NCI-H69 (cell line): ENCODE data around the gene COLEC12.

ENCODE experiments used
- DNase-seq: peaks from one replicate; lab custom pipeline; 2025; lab: John Stamatoyannopoulos, UW

COLEC12 gene

DNA sequence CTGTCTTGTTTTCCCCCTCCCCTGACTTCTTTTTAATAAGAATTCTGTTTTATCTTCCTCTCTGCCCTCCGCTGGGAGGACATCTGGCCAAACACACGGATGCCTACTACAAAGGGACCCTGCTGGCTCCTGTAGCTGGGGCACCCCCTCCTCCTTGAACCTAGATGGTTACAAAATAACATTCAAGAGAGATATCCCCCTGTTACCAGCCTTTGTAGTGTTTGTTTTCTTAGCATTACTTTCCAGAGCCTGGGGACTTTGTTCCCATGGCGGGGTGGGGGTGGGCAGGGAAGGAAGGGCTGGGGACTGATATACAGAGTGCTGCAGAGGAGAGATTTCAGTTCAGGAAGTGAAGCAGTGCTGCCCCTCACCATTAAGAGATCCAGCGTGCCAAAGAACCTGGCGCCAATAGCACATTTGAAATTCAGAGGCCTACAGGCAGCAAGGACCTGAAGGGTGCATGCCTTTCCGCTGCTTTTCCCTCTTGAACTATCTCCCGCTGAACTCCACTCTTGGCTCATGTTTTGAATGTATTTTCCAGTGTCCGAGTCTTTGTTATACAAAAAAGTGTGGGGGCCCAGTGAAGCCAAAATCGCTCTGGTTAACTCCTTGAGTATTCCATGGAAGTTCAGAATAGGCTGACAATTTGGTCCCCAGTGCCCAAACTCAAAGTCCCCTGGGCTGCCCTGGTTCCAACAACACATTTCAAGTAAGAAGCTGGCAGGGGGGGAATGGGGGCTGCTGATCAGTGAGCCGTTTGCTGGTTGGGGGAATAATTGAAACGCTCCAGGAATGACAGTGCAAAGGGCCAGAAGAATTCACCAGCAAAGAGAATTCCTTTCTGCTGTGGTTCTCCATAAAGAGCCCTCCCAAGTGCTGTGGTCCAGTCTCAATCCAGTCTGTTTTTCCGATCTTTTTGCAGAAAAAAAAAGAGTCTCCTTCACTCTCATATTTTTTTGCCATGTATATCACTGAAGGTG lies 137.9 kb downstream of the COLEC12 start:
- DNase-seq, result peak; percentile 79

- no peak for DNase-seq
These were observed 138.6 kb downstream of the COLEC12 start for GRCh38 chr18:361941-362310.

- no peak for DNase-seq
These were observed 139.3 kb downstream of the COLEC12 start for GRCh38 chr18:361100-361732.

DNA sequence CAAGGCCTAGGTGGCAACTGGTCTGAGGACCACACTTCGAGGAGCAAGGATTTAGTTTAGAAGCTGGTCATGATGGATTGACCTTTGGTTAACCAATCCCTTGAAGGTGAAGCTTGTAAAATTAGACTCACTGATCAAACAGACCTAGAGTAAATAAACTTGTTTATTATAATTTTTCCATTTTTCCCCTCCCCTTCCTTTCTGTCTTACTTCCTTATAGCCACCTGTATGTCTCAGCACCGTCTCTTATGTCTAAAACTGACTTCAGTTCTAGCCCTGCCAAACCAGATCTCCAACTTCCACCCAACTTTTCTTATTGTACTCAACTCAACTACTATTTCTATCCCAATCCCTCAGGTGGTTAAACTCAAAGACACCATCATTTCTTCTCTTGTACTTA lies 139.8 kb downstream of the COLEC12 start:
- DNase-seq, result no peak

DNA sequence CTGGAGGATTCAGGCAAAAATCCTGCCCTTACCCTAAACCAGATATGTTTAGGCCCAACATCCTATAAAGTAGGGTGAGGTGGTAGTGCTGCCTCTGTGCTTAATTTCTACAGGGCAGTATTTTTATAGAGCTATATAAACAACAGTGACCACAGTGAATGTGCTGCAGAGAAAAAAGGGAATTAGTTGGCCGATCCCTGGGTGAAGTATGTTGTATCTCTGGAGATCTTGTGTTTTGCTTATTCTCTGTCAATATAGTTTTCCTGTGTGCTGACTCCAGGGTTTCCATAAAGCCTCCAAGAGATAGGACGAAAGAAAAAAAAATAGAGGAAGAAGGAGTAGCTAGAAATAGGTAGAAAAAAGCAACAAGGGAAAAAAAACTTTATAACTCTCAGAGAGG lies 143.7 kb downstream of the COLEC12 start:
- no peak for DNase-seq

DNA sequence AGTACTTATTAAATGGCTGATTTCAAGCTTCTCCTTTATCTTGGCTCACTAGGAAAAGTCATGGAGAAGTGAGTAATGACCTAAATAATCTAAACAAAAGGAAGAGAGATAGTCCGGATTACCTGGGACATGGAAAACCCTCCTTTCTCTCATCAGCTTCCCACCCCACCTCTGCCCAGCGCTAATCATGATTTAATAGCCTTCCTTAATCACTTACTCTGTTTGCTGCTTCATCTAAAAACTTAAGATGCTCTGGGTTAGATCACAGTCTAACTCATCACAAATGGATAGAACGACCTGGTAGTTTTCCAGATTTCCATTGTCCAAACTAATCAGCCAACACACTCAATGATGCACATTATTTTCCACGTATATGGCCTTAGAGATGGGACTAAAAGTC lies 144.8 kb downstream of the COLEC12 start:
- no peak for DNase-seq

- DNase-seq, result no peak
These were observed 146.0 kb downstream of the COLEC12 start for GRCh38 chr18:354471-354870.

GRCh38 chr18:354003-354402 lies 146.5 kb downstream of the COLEC12 start:
- DNase-seq, result no peak

- DNase-seq, result no peak
These were observed 148.1 kb downstream of the COLEC12 start for GRCh38 chr18:352438-352837.

DNA sequence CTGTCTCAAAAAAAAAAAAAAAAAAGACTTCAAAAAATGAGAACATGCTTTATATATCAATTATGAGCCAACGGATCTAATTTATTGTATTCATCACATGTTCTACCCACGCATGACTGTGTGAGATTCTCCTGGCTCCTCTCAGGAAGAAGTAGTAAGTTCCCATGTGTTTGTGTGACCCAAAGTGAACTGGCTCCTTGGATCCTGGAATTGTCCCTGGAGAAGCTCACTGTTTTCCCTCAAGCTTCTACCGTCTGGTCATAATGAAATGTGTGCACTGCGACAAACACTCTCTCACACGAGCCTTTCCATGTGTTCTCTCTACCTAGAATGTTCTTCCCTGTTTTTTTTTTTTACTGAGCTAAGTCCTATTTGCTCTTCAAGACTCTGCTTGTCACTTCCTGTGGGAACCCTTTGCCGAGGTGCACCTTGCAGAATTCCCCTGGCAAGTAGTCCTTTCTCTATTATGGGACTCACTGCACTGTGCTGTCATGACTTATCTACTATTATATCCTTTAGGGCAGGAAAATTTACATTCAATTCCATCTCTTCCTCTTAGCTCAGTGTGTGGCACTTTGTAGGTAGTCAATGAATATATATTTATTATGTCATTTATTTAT lies 149.4 kb downstream of the COLEC12 start:
- DNase-seq, result no peak

- no peak for DNase-seq
These were observed 153.9 kb downstream of the COLEC12 start for GRCh38 chr18:346600-346999.

- no peak for DNase-seq
These were observed 159.4 kb downstream of the COLEC12 start for GRCh38 chr18:341102-341501.

DNA sequence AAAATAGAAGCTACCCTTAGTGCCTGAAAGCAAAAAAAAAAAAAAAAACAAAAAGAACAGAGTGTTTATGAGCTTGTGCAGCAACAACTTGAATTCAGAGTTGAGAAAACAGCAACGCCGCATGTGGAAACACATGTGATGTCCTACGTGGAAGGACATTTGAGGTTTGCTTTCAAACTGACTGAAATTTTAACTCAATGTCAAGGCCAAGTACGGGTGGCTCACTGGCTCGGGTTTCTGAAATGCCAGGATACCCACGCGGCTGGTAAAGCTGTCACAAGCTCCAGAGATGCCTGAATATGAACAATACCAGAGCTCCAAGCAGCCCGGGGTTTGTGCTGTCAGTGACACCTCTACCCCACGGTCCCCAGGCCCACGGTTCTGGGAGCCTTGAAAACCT lies 160.5 kb downstream of the COLEC12 start:
- DNase-seq, result no peak

- DNase-seq, result no peak
These were observed 161.3 kb downstream of the COLEC12 start for GRCh38 chr18:339200-339599.

- DNase-seq, result no peak
These were observed 163.8 kb downstream of the COLEC12 start for GRCh38 chr18:336713-337112.

DNA sequence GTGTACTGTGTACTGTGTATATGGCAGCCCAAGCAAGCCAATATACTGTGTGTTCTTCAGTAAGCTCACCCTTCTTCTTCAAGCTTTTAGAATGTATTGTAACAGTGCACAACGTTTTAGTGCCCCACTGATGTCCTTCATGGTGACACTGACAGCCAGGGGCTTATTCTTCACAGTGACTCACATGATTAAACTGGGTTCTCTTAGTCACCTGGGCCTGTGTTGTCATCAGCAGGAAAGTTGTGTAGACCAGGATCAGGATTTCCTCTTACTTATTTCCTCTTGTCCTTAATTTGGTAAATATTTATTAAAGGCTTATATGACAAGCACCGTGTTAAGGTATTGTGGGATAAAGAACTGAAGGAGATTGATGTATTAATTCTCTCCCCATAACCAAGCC lies 164.8 kb downstream of the COLEC12 start:
- DNase-seq, result no peak

DNA sequence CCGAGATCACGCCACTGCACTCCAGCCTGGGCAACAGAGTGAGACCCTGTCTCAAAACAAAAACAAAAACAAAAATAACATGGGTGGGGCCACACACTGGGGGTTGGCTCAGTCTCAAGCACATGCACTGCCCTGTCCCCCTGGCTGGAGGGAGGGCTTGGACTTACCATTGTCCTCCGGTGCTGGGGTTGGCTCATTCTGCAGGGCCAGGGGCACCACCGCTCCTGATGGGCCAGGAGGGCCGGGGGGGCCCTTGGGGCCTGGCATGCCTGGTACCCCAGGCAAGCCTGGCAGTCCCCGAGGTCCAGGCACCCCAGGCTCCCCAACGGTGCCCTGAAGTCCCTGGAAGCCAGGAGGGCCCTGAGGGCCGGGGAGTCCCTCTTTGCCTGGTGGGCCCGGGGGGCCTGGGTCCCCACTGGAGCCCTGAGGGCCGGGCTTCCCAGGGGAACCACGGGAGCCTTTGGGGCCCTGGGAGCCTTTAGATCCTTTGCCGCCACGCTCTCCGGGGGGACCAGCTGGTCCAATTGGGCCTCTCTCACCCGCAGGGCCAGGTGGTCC lies 165.8 kb downstream of the COLEC12 start:
- no peak for DNase-seq

GRCh38 chr18:332721-333510 lies 167.6 kb downstream of the COLEC12 start:
- no peak for DNase-seq

- no peak for DNase-seq
These were observed 168.5 kb downstream of the COLEC12 start for GRCh38 chr18:332007-332406.

- no peak for DNase-seq
These were observed 169.2 kb downstream of the COLEC12 start for GRCh38 chr18:331221-331821.

GRCh38 chr18:328928-329327 lies 171.6 kb downstream of the COLEC12 start:
- no peak for DNase-seq
